GM19395 (cell line): ENCODE measurements around the gene CCM2.
A peak's percentile ranks its signal among the peaks of the same experiment; 100 is the strongest.

Experiments
- ATAC-seq: cut with Tn5 transposase; IDR thresholded peaks from one replicate; pipeline ENCODE4 v1.9.1; 2021; ENCODE audit warnings: mild to moderate bottlenecking, moderate library complexity; ENCODE audit not compliant: unreplicated experiment

Gene CCM2

GRCh38 chr7:44967571-44968446 lies 32.2 kb upstream of the CCM2 start:
- ATAC-seq: no peak

GRCh38 chr7:44969049-44969700 lies 30.8 kb upstream of the CCM2 start:
- ATAC-seq: no peak

GRCh38 chr7:44969701-44970522 lies 30.1 kb upstream of the CCM2 start:
- ATAC-seq: no peak

GRCh38 chr7:44970523-44971051 lies 29.4 kb upstream of the CCM2 start:
- no peak for ATAC-seq

- ATAC-seq: no peak
These were observed 28.7 kb upstream of the CCM2 start for GRCh38 chr7:44971188-44971901.

GRCh38 chr7:44971902-44972441 lies 28.0 kb upstream of the CCM2 start:
- no peak for ATAC-seq

- ATAC-seq: no peak
These were observed 27.4 kb upstream of the CCM2 start for GRCh38 chr7:44972562-44972961.

- no peak for ATAC-seq
These were observed 26.2 kb upstream of the CCM2 start for GRCh38 chr7:44973610-44974401.

- ATAC-seq: no peak
These were observed 25.5 kb upstream of the CCM2 start for GRCh38 chr7:44974549-44974948.

GRCh38 chr7:44975331-44976039 lies 24.5 kb upstream of the CCM2 start:
- ATAC-seq: no peak

- ATAC-seq: no peak
These were observed 23.8 kb upstream of the CCM2 start for GRCh38 chr7:44976040-44976745.

- ATAC-seq: no peak
These were observed 23.2 kb upstream of the CCM2 start for GRCh38 chr7:44976746-44977196.

GRCh38 chr7:44977304-44977958 lies 22.6 kb upstream of the CCM2 start:
- no peak for ATAC-seq

- ATAC-seq: no peak
These were observed 22.1 kb upstream of the CCM2 start for GRCh38 chr7:44977959-44978335.

GRCh38 chr7:44978511-44979366 lies 21.3 kb upstream of the CCM2 start, which contains the start of gene MYO1G:
TSS of gene MYO1G (minus strand) at chr7:44979015. CDS start at chr7:44978961, 54 bp downstream.
- peak; percentile 72 for ATAC-seq
